HG02852 (cell line): ENCODE data around the gene GATAD2B.
"Not testable (repeated sequence)": the region's sequence is repeated elsewhere in the genome, so short reads cannot be mapped to it uniquely, and the experiment has no call there.

Experiments
- ATAC-seq: cut with Tn5 transposase; IDR thresholded peaks from one replicate; pipeline ENCODE4 v1.9.1; 2021; ENCODE audit warnings: mild to moderate bottlenecking, moderate library complexity; ENCODE audit not compliant: unreplicated experiment

The GATAD2B gene

GRCh38 chr1:153932156-153933131 lies 9.7 kb upstream of the GATAD2B start:
- ATAC-seq, result no peak

GRCh38 chr1:153929981-153930948 lies 7.5 kb upstream of the GATAD2B start:
- no peak for ATAC-seq

DNA sequence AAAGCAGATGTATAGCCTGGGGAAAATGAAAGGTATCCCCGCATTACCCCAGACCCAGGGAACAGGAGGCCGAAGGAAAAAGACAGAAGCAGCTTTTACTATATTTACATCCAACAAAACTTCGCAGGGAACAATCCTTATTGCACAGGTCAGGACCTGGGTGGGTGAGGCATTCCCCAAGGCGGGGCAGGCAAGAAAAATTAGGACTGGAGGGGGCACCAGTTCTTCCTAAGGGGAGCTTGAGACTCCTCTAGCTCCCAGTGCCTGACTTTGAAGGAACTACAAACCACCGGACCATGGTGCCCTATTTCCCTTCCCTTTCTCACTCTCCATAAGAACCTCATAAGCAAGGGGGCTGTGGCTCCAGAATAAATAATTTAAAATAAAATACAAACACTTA lies 6.7 kb upstream of the GATAD2B start:
- no peak for ATAC-seq

GRCh38 chr1:153928791-153929341 lies 6.1 kb upstream of the GATAD2B start:
- ATAC-seq, result no peak

DNA sequence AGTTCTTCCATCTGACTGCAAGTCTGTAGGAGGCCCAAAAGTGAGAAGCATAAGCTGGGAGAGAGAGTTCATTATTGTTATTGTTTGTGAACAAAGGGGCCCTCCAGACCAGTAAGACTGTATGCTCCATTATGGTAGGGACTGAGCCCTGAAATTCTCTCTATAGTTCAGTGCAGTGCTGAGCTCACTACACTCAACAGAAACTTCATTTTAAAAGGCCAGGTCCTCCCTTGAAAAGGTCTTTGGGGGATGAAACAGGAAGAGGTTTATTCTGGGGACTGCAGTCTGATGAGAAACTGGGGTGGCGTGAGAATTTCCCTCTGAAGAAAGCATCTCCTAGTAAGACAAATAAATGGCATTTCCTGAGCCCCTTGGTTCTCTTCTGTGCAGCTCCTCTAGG lies 5.5 kb upstream of the GATAD2B start:
- no peak for ATAC-seq

DNA sequence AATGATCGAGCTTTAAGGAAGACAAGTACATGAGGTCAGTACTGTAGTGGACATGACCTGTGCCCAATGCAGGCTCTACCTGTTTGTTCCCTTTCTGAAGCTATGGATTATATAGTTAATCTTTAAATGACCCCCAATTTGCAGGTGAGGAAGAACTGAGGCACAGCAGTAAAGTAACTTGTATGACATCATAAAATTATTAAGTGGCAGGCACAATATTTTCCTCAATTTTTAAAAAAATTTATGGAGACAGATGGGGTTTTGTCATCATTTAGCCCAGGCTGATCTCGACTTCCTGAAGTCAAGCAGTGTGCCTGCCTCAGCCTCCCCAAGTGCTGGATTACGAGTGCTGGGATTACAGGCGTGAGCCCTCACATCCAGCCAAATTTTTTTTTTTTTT lies 3.6 kb upstream of the GATAD2B start:
- ATAC-seq, result no peak

DNA sequence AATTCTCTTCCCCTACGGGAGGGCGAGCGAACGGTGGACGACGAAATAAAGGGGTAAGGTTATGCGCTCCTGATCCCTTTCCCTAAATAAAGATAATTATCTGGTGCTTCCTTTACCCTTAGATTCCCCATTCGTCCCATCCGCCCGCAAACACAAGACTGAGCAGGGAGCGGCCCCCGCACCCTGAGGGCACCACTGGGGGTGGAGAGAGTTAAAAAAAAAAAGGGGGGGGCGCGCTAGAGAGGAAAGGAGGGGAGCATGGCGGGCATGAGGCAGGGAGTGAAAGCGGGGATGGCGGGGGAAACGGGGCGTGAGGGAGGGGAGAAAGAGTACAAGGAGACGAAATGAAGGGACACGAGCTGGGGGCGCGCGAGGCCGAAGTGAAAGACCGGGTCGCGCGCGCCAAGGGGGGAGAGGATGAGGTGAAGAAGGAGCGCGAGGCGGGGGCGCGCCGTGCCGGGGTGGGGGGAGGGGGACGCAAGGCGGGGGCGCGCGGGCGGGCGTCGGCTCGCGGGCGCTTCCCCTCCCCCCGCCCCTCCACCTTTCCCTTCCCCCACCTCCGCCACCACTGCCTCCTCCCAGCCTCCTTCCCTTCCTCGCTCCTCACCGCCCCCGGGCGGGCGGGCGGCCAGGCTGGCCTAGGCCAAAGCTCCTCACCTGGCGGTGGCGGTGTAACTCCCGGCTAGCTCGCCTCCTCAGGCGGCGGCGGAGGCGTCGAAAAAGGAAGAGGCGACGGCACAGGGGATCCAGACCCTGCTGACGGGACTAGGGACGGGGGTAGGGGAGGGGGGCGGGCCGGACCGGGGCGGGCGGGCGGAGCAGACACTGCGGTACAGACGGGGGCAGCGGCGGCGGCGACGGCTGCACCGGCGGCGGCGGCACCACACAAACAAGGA lies 448 bp downstream of the GATAD2B start:
- ATAC-seq, result peak; percentile 24

- ATAC-seq, result no peak
Observed at GRCh38 chr1:153921803-153922075, 1.0 kb downstream of the GATAD2B start.

- no peak for ATAC-seq
Observed at GRCh38 chr1:153921080-153921802, 1.5 kb downstream of the GATAD2B start.

DNA sequence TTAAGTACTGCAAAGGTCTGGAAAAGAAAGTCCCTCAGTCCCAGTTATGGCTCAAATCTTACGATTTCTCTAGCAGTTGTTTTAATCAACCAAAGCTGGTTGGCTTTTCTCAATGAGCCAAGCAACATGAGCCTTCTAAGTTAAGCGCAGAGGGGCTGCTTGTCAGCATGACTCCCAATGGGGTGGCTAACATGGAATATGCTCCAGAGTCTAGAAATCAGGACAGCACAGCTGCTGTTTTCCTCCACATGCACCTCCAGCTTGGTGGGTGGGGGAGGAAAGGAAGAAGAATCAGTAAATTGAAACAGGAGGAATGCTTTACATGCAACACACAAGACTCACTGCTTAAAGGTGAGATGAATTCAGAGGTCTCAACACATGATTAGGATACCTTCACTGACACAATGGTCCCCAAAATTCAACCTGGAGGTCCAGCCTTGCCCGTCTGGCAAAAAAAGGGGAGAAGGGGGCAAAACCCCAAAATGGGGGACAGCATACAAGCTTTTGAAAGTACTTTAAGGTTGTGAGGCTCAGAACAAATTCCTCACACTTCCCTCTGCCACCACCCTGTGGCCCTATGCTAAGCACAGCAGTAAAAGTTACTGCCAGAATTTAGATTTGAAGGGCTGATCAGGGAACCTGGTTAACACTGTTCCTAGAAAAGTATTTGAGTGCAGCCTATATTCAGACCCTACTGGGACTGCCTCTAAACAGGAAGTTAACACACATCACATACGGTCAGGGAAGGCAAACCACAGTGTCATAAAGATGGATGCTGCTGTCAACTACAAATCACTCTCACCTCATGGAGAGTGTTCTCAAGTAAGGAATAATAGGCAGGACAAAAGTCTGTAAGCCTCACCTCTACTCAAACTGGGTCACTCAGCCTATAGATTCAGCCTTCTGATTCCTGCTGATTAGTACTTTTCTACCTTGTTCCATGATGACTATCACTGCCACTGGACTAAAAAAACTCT lies 2.6 kb downstream of the GATAD2B start:
- ATAC-seq, result no peak

DNA sequence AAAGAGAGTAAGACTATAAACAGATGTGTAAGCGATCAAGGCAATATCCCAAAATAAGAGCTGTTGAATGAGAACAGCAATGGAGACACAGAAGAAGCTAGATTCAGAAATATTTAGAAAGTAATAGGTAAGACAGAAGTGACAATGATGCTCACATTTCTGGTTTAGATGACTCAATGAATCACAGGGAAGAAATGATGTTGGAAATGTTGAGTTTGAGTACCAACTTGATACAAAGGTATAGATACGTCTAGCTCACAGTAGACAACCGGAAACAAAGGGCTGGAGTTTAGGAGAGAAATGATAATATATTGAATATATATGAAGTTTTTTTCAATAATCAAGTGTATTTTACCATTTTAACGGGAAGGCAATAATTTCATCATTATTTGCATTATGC lies 6.5 kb downstream of the GATAD2B start:
- ATAC-seq, result no peak

- no peak for ATAC-seq
Observed at GRCh38 chr1:153912349-153912748, 10.4 kb downstream of the GATAD2B start.

- ATAC-seq, result not testable (repeated sequence)
Observed at GRCh38 chr1:153910560-153910959, 12.2 kb downstream of the GATAD2B start.

DNA sequence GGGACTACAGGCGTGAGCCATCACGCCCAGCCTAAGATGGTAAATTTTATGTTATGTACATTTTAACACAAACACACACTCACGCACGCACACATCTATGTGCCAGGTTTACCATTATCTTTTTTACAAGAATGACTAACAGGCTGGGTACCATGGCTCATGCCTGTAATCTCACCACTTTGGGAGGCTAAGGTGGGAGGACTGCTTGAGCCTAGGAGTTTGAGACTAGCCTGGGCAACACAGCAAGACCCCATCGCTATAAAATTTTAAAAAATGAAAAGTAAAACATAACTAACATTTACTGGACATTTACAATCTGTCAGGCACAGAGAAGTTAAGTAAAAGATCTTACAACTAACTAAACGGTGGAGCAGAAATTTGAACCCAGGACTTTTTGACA lies 14.7 kb downstream of the GATAD2B start:
- ATAC-seq, result no peak

DNA sequence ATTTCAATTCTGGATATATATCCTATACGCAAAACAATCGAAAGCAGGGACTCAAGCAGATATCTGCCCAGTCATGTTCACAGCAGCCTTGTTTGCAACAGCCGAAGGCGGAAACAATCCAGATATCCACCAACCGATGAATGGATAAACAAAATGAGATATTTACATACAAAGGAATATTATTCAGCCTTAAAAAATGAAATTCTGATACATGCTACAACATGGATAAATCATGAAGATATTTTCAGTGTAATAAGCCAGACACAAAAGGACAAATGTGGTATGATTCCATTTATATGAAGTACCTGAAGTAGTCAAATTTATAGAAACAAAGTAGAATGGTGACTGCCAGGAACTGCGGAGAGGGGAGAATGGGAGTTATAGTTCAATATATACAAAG lies 15.6 kb downstream of the GATAD2B start:
- no peak for ATAC-seq

- no peak for ATAC-seq
Observed at GRCh38 chr1:153906396-153906795, 16.4 kb downstream of the GATAD2B start.

DNA sequence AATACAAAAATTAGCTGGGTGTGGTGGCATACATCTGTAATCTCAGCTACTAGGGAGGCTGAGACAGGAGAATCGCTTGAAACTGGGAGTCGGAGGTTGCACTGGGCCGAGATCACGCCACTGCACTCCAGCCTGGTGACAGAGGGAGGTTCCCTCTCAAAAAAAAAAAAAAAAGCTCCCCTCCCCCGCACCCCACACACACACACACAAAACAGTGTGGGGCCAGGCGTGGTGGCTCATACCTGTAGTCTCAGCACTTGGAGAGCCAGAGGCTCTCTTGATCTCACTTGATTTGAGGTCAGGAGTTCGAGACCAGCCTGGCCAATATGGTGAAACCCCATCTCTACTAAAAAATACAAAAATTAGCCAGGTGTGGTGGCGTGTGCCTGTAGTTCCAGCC lies 16.9 kb downstream of the GATAD2B start:
- ATAC-seq, result not testable (repeated sequence)

DNA sequence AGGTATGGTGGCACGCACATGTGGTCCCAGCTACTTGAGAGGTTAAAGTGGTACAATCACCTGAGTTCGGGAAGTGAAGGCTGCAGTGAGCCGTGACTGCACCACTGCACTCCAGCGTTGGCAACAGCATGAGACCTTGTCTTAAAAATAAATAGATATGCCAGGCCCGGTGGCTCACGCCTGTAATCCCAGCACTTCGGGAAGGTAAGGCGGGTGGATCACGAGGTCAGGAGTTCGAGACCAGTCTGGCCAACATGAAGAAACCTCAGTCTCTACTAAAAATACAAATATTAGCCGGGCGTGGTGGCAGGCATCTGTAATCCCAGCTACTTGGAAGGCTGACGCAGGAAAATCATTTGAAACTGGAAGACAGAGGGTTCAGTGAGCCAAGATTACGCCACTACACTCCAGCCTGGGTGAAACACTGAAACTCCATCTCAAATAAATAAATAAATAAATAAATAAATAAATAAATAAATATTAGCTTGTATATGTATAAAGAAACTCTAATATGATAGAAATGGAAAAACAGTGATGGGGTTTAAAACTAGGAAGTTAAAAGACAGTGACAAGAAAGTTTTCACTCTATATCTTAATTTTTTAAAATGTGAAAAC lies 18.8 kb downstream of the GATAD2B start:
- ATAC-seq, result no peak
